HG02852 (cell line): ENCODE data around the gene DUSP16.
"Not testable (repeated sequence)": the region's sequence is repeated elsewhere in the genome, so short reads cannot be mapped to it uniquely, and the experiment has no call there.

Experiments
- ATAC-seq: cut with Tn5 transposase; IDR thresholded peaks from one replicate; pipeline ENCODE4 v1.9.1; 2021; ENCODE audit warnings: mild to moderate bottlenecking, moderate library complexity; ENCODE audit not compliant: unreplicated experiment

The DUSP16 gene

GRCh38 chr12:12473223-12473622 lies 89.4 kb downstream of the DUSP16 start:
- no peak for ATAC-seq

- ATAC-seq = not testable (repeated sequence)
Measured at GRCh38 chr12:12471982-12472961, 90.4 kb downstream of the DUSP16 start.

DNA sequence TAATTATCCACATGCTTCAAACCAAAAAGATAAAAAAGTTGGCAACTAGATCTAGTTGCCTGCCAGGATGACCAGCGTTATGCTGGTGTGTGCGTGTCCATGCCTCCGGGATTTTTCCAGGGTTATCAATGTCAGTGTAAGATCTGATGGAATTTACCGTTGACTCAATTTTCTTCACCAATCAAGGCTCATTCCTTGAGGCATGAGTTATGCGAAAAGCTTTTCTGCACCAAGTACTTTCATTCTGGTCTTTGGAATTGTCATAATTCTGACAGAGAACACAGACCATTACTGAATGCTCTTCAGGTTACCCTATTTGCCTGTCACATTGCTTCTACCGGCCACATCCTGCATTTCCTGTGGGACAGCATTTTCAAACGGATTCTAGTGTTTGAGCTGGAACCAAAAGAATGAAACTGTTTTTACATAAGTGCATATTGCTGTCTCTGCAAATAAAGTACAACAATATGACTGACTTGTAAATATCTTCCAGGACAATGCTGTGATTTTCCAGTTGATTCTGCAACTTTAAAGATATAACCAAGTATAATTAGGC lies 91.8 kb downstream of the DUSP16 start:
- no peak for ATAC-seq

DNA sequence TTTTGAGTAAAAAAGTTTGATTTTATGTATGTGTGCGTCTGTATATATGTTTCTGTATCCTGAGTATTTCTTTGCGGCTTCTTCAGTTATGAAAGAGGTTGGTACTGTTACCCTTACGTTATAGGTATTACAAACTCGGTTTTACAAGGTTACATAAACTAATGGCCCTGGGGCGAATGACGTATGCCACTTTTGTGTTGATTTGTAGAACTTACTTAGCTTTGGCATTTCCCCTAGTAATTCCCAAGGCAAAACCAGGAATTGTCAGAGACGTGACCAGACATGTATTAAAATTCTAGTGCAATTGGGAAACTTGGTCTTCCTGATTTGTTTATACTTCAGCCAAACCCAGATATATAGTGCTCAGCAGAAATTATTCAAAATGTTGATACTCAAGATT lies 93.3 kb downstream of the DUSP16 start:
- no peak for ATAC-seq

- ATAC-seq = no peak
Measured at GRCh38 chr12:12468575-12468974, 94.1 kb downstream of the DUSP16 start.

DNA sequence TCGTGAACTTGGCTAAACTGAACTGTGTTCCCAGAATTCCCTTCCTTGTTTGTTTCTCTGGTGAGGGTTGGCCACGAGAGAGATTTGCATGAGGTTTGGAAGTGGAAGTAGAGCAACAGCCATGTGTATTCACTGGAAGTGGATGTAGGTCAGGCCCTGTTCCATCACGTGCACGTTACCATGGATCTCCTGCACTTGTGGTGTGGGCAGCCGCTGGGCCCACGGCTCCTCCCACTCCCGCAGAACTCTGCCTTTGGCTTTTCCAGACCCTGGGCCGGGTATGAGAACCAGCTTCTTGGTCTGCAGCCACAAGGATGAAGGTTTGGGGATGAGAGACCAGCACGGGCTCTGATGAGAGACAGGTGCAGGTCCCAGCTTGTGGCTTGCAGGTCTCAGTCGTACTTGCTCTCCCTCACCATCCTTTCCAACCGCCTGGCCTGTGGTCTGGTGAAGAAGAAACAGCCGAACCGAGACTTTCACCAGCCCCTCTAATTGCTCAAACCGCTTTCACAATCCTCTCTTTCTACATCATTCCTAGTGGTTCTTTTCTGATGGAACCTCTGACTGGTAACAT lies 94.9 kb downstream of the DUSP16 start:
- ATAC-seq = no peak

DNA sequence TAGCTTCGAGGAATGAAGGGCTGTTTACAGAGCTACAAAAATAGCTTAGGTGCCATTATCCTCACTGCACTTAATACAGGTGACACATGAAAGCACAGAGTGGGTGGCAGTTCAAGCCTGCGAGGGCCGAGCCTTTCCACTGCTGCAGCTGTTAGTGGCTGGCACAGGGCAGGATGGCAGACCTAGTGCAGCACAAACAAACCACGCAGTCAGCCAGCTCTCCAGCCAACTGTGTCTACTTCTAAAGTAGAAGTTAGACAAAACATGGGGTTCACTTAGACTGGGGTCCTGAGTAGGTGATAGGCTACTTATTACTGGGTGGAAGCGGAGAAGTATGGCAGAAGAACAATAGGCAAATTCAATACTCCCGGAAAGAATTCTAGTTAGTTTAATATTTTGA lies 95.4 kb downstream of the DUSP16 start:
- no peak for ATAC-seq

DNA sequence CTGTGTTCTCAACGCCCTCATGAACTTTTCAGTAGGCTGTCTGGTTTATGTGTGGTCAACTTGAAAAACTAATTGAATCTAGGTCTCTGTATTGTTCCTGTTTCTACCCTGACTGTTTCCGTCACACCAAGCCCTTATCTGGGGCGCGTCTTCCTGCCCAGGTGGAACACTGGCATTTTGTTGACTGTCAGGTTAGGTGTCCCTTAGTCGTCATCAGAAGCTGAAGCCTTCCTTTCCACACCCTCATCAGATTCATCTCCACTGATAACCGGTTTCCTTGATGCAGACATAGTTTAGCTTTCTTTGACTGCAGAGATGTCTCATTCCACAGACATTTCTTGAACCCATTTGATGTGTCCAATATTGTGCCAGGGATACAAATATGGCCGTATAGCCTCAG lies 96.5 kb downstream of the DUSP16 start:
- ATAC-seq = no peak

- ATAC-seq = no peak
Measured at GRCh38 chr12:12465522-12465921, 97.1 kb downstream of the DUSP16 start.

DNA sequence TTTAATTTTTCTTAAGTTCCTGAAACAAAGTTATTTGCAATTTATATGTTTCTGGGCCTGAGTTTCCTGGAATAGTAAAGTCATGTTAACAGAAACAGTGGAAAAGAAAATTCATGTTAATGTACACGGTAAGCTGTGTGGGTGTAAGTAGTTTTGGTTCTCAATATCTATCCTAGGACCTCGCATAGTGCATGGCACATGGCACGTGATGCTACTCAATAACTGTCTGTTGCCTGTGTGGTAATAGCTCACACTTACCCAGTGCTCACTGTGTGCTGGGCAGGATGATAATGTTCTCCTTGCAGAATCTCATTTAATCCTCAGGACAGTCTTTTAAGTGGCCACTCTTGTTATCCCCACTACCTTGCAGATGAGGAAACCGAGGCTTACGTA lies 100.7 kb downstream of the DUSP16 start:
- no peak for ATAC-seq

DNA sequence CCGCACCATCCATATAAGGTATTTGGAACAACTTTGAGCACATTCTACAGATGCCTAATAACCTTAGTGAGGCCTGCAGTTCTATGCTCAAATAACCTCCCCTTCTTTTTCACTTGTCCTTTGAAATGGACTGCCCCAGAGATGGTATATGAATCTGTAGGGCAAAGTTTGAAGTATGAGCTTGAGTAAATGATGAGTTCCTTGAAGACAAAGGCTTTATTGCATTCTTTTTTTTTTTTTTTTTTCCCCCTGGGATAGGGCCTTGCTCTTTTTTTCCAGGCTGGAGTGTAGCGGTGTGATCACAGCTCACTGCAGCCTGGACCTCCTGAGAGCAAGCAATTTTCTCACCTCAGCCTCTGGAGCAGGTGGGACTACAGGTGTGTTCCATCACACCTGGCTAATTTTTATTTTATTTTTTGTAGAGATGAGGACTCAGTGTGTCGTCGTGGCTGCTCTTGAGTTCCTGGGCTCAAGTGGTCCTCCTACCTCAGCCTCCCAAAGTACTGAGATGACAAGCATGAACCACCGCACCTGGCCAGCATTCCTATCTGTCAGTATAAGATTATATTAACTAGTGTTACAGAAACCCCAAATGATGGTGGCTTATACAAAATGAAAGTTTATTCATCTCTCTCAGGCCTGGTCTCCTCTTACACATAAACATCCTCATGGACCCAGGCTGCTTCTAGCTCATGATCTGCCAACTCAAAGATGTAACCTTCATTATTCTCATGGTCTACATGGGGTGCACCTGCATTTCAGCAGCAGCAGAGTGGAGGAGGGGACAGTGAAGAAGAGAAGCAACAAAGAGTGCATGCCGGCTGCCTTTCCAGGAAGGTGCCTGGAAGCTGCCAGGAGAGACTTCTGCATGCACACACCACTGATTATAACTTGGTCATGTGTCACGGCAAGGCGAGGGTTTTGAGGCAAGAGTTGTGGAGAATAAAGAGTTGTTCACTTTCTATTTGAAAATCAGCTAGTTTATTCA lies 101.4 kb downstream of the DUSP16 start:
- no peak for ATAC-seq

GRCh38 chr12:12456637-12457036 lies 106.0 kb downstream of the DUSP16 start:
- ATAC-seq = no peak

- no peak for ATAC-seq
Measured at GRCh38 chr12:12454315-12454714, 108.3 kb downstream of the DUSP16 start.

- ATAC-seq = no peak
Measured at GRCh38 chr12:12453635-12454034, 109.0 kb downstream of the DUSP16 start.

DNA sequence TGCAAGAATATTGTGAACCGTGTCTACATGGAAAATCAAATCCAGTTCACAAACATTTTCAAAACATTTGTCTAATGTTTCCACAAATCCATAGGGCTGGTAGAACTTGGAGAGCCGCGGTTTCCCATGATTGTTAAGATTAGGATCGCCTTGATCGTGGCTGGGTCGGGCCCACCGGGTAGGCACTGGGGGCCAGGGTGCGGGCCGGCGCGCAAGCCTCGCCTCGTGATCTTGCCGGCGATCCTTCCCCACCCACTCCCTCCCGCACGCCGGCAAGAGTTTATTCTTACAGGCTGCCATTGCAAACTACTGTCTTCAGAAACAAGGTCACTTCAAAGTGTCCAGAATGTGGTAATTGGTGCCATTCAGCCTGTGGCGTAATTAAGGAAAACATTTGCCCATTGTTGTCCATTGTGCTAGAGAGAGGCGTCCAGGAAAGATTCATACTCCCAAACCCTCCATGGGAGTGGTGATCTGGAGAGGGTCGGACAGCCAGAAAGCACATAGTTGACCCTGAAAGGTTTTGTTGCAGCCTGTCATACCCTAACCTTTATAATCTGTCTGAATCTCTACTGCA lies 110.2 kb downstream of the DUSP16 start:
- ATAC-seq = no peak

GRCh38 chr12:12451098-12451497 lies 111.6 kb downstream of the DUSP16 start:
- ATAC-seq = no peak

GRCh38 chr12:12450043-12450471 lies 112.6 kb downstream of the DUSP16 start:
- no peak for ATAC-seq

DNA sequence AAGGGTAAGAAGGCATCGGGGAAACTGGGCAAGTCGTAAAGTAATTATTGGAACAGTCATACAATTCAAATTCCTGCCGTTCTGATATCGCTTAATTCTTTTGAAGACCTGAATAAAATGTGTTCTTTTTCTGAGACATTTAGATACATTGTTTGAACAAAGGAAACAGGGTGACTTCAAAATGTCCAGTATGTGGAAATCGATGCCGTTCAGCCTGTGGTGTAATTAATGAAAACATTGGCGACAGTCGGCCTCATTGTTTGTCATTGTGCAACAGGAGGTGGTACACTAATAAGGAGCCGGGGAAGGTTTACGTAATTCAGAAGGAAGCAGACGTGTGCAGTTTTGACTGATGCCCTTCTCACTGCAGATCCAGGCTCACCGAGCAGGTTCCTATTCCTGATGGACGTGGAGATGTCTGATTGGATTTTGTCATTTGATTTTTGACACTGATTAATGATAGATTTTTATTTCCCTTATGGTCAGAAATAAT lies 113.1 kb downstream of the DUSP16 start:
- ATAC-seq = no peak

DNA sequence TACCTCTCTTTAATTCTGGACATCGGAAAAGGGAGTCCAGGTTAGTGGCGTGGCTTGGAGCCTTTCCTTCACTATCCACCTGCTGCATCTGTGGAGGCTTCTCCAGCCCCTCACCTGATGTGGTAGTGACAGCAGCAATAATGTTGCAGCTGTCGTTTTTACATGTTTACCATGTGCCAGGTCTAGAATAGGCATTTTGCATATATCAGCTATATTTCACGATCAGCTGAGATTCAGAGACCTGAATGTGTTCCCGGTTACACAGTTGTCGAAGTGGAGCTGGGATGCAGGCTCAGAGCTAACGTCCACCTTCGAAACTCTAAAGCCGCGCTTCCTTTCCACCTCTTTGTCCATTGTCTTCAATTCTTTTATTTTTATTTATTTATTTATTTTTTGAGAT lies 114.8 kb downstream of the DUSP16 start:
- ATAC-seq = no peak

GRCh38 chr12:12447236-12447635 lies 115.4 kb downstream of the DUSP16 start:
- no peak for ATAC-seq
